Head of caudate nucleus (tissue), 42 donors: ENCODE data around the gene ZNF619.
A peak's percentile ranks its signal among the peaks of the same experiment; 100 is the strongest.
"Not testable (repeated sequence)": the region's sequence is repeated elsewhere in the genome, so short reads cannot be mapped to it uniquely, and the experiment has no call there.

Experiments
- DNase-seq, 42 donors: peaks; one replicate each; pipeline versions ENCODE4 v3.0.0 to v3.0.0-alpha.2; 2020 to 2021; ENCODE audit warnings: mixed read lengths in 7 of 42
- intact Hi-C: fragments of 100-400 bp; cut with DNase I; formaldehyde crosslinking; loops from one replicate; pipeline ENCODE4 v1.15.0; 2022

Gene ZNF619

DNA sequence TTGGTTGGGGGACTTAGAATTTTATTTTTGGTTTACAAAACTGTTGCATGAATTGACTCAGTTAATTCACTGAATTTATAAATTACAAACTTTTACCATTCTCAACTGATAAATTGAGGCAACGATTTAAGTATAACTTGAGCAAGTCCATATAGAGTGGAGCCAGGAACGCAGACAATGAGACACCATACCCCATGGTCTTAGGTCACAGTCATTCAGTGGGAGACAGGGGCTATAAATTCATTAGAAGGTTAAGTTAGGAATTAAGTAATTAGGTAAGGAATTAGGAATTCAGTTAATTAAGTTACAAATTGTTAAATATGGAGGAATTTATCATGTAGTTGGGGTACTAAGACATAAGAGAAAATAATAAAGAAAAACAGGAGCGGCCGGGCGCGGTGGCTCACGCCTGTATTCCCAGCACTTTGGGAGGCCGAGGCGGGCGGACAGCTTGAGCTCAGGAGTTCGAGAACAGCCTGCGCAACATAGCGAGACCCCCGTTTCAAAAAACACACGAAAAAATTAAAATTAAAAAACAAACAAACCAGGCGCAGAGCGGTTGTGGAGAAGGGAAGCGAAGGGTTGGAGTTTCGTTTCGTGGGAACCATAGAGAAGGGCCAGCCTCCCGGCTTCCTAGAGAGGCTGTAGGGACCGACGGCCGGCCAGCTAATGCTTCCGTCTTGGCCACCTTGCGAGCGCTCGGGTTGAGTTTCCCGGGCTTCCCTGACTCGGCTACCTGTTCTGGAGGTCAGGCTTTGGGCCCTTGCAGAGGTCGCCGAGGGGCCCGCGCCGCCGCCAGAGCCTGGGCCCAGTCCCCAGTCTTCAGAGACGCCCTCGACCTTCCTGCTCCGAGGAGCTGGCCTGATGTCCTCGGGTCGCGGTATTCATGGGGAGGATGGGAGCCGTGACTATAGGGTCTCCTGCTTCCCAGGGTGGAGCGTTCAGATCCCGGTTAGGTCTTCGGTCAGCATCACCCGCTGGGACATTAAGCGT lies at the start of gene ZNF619:
Gene ZNF619 (plus strand): TSS at position 645 of the 993 bp plus-strand sequence. CDS start 858 bp downstream, outside the sequence.
- intact Hi-C loops: no loop called here
- DNase-seq: peak; percentile 40 to 86 (median 65)

DNA sequence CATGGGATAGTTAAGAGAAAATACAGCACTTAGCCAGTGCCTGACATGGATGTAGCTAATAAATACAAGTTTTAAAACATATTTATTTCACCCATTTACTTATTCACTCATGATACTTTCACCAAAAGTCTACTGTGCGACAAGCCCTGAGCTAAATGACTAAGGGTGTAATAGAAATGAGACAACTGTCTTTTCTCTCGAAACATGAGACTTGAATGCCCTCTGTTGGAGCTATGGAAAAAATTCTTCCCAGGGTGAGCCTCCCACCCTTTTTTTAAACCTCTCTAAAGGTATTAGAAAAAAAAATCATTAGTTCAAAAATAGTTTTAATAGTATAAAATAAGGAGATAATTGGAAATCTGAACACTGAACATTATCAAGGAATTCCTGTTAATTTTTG lies 44.1 kb upstream of the ZNF619 start:
- intact Hi-C loops: no loop called here
- DNase-seq: no peak

DNA sequence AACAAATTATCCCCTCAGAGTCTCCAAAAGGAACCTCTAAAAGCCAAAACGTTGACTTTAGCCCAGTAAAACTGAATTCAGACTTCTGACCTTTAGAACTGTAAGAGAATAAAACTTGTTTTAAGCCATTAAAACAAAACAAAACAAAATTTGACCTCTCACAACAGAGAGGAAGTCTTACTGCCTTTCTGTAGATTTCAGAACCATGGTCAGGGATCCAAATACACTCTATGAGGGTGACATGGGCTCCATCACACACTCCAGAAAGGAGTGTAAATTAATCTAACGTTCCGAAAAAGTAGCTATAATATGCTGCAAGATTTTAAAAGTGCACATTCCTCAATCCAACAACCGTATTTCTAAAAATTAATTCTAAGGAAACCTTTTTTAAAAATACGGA lies 39.0 kb upstream of the ZNF619 start:
- DNase-seq: no peak
- intact Hi-C loops: no loop called here

DNA sequence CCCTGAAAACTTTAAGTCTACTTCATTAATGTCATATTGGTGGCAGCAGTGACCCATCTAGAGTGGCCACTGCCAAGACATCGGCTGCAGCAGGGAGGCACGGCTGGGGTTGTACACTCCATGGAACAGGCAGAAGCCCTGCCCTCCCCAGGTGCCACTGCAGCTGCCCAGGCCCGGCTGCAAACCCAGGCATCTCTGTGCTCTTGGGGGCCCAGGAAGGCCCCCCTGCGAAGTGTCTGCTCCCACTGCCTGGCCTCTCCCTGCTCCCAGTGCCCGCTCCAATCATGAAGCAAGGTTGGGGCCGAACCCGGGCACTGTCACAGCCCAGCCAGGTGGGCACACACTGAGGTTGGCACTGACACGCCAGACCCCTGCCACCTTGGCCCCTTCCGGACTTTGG lies 31.9 kb upstream of the ZNF619 start:
- intact Hi-C loops: no loop called here
- DNase-seq: no peak

DNA sequence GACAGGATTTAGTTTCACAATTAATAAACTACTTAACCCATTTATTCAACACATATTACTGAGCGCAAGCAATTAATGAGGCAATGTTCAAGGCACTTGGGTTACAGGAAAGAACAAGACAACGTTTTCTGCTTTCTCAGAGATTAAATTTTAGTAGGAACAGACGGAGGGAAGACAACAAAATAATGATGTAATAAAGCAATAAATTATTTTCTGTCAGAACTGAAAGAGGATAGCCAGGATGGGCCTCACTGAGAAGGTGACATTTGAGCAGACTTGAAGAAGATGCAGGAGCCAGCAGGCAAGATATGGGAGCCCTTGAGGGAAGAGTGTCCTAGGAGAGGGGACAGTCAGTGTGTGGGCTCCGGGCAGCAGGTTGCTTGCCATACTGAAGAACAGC lies 31.0 kb upstream of the ZNF619 start:
- intact Hi-C loops: no loop called here
- DNase-seq: no peak

DNA sequence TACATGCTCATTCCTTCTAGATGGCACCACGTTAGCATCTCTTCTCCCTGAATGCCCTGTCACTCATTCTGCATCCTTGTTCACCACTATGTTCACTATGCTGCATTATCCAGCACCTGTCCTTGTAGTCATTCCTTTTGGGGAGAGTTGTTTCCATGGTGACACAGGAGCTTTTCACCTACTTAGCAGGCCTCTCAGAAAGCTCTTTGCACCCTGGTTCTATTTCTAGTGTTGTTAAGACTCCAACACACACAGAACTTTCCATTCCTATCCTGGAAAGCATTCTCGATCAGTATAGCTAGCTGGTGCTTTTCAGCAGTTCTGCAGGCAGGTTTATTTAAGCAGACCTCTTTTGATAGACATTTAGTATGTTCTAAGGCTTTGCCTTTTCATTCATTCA lies 26.5 kb upstream of the ZNF619 start:
- intact Hi-C loops: loop anchor here (10.0 kb wide), 1 partner anchor 136 kb away; no protein-coding TSS in a partner anchor
- DNase-seq: peak in 4 of 42 donors; percentile 40 to 55 (median 46)

DNA sequence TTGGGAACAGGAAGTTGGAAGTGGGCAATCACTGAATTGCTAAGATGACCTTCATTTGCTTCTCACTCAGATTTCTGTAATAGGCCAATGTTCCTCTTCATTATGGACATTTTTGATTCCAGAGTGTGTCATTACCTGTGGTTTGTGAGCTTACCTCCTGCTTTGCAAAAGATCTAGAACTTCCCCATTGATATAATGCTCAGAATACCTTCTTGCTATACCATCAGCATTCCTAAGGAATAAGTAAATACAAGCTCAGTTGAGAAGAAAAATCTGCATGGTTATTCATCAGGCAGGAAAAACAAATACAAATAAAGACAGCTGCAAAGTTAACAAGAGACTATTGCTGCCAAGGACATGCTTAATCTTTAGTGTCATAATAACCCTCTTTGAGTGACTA lies 25.4 kb upstream of the ZNF619 start:
- no peak for DNase-seq
- intact Hi-C loops: loop anchor here (10.0 kb wide), 1 partner anchor 137 kb away; no protein-coding TSS in a partner anchor

DNA sequence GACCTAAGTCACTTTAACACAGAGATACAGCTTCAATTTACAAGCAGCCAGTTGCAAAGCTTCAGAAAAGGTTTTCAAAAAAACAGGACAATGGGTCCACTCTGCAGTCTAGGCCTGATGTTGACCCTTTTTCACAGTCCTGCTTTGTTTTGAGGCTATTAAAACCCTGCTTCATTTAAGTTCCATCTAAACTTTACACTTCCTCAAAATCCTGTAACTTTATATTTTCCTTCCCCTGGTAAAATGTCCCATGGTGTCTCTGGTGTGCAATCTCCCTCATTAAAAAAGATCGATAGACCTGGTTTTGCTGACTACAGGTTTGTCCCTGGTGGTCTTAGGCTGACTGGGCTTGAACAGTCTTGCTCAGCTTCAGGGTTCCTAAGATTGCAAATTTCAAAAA lies 24.9 kb upstream of the ZNF619 start:
- intact Hi-C loops: loop anchor here (2.0 to 10.0 kb wide), 2 partner anchors 73 to 137 kb away; partner anchors contain the start of gene ZNF621
- DNase-seq: no peak

DNA sequence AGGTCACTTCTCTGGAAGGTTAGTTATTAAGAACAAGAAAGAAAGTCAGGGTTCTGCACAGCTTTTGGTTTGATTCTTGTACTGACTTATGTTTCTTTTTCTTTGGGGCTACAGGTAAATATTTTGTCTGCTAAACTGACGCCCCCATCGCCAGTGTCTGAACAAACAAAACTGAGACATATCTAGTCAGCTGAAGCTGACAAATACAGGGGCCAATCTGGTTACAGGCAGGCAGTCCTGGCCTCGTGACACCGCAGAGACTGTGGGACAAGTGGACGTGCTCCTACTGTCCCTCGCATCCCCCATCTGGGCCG lies 24.4 kb upstream of the ZNF619 start:
- no peak for DNase-seq
- intact Hi-C loops: loop anchor here (2.0 to 10.0 kb wide), 2 partner anchors 72 to 138 kb away; partner anchors contain the start of gene ZNF621

DNA sequence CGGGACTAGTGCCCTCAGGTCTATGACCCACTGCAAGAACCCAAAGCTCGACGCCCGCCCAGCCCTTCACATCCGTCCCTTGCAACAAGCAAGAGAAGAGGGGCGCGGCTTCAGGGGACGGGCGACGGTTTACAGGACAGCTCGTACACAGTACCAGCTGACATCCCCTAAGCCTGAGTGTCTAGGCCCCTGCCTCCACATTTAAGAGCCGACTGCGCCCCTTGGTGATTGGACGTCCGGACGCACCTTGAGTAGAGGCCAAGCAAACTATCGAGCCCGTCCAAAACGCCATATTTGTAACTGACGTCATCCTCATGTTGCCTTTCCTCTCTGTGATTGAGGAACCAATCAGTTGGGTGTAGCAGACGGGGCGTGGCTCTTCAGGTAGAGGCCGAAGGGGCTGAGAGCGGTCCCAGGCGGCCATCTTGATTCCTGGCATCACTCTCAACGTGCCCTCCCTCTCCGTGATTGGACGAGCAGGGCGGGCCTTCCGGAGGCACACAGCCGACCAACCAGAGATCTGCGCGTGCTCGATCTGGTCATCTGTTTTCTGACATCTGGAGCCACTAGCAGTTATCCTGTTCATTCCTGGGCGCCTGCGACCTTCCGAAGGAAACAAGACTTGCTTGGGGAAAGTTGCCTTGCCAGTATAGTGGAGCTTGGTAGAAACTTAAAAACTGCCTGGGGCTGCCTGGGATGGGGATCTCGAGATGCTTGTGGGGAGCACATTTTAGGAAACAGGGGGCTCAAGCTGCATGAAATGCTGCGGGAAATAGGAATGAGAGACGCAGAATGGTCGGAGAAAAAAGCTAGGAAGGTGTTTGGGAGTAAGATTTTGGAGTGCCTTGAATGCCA lies 23.8 kb upstream of the ZNF619 start:
- intact Hi-C loops: loop anchor here (2.0 to 10.0 kb wide), 2 partner anchors 72 to 138 kb away; partner anchors contain the start of gene ZNF621
- DNase-seq: peak; percentile 93 to 99 (median 98)

DNA sequence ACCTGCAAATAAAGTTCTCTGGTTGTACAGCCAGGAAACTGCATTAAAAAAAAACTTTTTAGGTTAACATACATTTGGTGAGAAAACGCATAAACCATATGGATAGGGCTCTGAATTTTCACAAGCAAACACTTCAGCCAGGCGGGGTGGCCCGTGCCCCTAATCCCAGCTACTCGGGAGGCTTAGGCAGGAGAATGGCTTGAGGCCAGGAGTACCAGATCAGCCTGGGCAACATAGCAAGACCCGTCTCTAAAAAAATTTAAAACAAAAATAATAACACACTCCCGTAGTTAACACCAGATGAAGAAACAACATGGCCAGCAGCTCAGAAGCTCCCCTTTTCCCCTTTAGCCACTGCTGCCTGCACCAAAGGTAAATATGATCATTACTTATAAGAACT lies 23.0 kb upstream of the ZNF619 start:
- intact Hi-C loops: loop anchor here (2.0 to 10.0 kb wide), 2 partner anchors 71 to 139 kb away; partner anchors contain the start of gene ZNF621
- DNase-seq: no peak

DNA sequence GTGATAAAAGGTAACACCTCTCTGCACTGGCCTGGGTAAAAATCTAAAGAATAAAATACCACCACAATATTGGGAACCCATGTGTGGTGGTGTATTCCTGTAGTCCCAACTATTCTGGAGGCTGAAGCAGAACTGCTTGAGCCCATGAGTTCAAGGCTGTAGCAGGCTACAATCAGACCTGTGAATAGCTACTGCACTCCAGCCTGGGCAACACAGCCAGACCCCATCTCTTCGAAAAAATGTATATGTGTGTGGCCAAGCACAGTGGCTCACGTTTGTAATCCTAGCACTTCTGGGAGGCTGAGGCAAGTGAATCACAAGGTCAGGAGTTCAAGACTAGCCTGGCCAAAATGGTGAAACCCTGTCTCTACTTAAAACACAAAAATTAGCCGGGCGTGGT lies 21.6 kb upstream of the ZNF619 start:
- DNase-seq: no peak
- intact Hi-C loops: loop anchor here (10.0 kb wide), 1 partner anchor 141 kb away; no protein-coding TSS in a partner anchor

DNA sequence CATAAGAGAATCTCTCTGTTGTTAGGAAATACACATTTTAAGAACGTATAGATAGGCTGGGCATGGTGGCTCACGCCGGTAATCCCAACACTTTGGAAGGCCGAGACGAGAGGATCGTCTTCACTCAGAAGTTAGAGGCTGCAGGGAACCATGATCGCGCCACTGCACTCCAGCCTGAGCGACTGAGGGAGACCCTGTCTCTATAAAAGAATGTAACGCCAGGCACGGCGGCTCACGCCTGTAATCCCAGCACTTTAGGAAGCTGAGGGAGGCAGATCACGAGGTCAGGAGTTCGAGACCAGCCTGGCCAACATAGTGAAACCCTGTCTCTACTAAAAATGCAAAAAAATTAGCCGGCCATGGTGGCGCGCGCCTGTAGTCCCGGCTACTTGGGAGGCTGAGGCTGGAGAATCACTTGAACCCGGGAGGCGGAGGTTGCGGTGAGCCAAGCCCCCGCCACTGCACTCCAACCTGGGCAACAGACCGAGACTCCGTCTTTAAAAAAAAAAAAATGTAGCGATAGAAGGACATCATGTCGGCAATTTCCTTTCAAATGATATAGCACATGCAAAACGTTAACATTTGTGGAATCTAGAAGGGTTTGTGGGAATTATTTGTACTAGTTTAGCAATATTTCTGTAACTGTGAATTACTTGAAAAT lies 20.5 kb upstream of the ZNF619 start:
- DNase-seq: no peak
- intact Hi-C loops: loop anchor here (10.0 kb wide), 1 partner anchor 142 kb away; no protein-coding TSS in a partner anchor

DNA sequence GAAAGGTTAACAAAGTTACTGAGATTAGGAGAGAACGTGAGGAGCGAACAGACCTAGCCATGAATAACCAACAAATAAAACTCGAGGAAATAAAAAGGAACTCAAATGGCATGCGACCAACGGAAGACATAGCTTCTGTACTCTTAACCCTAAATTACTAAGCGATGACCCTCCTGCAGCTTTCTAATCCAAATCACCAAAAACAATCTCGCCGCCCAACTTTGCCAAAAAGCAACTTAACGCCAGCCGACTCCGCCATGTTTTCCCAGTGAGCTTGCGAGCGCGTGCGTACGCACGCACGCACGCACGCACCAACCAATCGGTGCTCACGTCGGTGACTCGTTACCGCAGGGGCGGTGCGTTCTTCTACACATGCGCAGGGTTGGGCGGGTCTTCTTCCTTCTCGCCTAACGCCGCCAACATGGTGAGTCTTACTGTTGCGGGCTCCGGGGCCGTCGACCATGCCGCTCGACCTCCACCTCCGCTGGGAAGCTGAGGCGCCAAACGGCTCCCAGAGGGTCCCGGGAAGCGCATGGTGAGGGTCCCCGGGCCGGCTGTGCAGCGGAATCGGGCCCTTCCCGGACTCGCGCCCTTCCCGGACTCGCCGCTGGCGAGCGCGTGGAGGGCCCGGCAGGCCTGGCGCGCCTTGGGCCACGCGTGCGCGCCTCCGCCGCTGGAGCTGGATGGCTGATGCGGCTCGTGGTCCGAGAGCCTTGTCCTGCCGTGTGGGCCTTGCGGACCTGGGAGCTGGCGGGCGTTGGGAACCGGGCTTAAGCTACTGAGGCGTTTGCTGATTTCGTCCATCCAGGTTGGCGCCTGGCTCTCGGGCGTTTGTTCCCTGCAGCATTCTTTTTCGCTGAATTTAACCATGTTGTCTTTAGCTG lies 19.7 kb upstream of the ZNF619 start, which contains the start of gene RPL14:
Gene RPL14 (plus strand): TSS at position 400 of the 884 bp plus-strand sequence. CDS start 133 bp downstream, at position 533.
- intact Hi-C loops: loop anchor here (10.0 kb wide), 1 partner anchor 142 kb away; no protein-coding TSS in a partner anchor
- DNase-seq: peak; percentile 95 to 99 (median 97)

DNA sequence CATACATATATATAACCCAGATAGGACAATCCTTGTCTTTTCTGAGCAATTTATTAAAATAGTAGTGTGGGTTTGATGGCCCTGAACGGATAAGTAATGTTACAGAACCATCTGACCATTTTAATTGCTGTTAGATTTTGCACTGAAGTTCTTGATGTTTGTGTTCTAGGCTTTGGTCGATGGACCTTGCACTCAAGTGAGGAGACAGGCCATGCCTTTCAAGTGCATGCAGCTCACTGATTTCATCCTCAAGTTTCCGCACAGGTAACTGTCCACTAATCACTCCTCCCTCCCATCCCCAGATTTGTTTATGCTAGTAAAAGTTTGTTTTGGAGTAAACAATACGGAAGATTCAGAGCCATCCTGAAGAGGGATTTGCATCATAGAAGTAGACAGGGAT lies 18.4 kb upstream of the ZNF619 start:
- DNase-seq: no peak
- intact Hi-C loops: loop anchor here (10.0 kb wide), 1 partner anchor 144 kb away; no protein-coding TSS in a partner anchor

DNA sequence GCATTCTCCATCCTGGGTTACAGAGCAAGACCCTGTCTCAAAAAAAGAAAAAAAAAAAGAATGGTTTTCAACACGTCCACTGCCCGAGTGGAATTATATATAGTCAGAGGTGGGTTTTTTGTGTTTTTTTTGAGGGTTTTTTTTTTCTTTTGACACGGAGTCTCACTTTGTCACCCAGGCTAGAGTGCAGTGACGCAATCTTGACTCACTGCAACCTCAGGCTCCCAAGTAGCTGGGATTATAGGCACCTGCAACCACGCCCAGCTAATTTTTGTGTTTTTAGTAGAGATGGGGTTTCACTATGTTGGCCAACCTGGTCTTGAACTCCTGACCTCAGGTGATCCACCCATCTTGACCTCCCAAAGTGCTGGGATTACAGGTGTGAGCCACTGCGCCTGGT lies 16.4 kb upstream of the ZNF619 start:
- intact Hi-C loops, DNase-seq: not testable (repeated sequence)

DNA sequence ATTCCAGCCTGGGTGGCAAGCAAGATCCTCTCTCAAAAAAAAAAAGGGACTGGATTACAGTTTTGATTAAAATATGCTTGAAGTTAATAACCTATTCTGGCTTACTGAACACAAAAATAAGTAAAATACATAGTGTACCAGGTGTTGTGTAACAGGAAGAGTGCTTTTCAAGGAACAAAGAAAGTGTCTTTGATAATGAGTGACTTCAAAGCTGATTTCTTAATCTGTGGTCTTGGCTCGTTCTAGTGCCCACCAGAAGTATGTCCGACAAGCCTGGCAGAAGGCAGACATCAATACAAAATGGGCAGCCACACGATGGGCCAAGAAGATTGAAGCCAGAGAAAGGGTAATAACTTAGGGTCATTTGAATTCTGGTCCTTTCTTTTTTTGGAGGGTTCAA lies 15.8 kb upstream of the ZNF619 start:
- intact Hi-C loops: no loop called here
- DNase-seq: no peak

DNA sequence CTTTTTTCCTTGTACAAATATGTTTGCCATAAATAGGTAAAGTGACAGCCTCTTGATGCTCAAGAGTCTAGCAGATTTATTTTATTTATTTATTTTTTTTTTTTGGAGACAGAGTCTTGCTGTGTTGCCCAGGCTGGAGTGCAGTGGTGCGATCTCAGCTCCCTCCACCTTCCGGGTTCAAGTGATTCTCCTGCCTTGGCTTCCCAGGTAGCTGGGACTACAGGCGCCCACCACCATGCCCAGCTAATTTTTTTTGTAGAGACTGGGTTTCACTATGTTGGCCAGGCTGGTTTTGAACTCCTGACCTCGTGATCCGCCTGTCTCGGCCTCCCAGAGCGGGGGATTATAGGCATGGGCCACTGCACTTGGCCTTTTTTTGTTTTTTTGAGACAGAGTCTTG lies 14.1 kb upstream of the ZNF619 start:
- DNase-seq, intact Hi-C loops: not testable (repeated sequence)
